LoVo (cell line): ENCODE data around the gene FUT9.
"Not testable (repeated sequence)": the region's sequence is repeated elsewhere in the genome, so short reads cannot be mapped to it uniquely, and the experiment has no call there.

Experiments used
- DNase-seq: peaks from one replicate; pipeline ENCODE4 v3.0.0-alpha.2; 2016; ENCODE audit warnings: low spot score

Gene FUT9

GRCh38 chr6:96186516-96187195 is 170.9 kb downstream of the FUT9 start:
- DNase-seq, result no peak

GRCh38 chr6:96194675-96195074 is 178.9 kb downstream of the FUT9 start:
- DNase-seq, result no peak

DNA sequence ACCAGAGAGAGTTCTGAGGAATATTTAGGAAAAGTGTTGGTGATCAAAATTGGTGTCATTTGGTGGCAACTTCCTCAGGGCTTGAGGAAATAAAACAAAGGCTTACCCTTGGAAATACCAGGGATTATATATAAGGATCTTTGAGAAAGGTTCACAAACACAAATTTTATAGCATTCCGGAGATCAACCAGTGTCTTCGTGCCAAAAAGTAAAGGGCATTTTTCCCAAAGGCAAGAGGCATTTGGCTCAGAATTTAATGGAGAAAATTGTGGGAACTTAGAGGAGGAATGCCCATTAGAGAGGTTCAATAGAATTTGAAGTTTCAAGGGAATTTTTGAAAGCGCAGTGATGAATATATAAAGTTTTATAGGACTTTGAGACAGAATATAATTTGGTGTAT is 179.5 kb downstream of the FUT9 start:
- DNase-seq, result no peak

- DNase-seq, result no peak
Observed at GRCh38 chr6:96196633-96197032, 180.9 kb downstream of the FUT9 start.

GRCh38 chr6:96197241-96197640 is 181.5 kb downstream of the FUT9 start:
- DNase-seq, result no peak

- DNase-seq, result no peak
Observed at GRCh38 chr6:96202571-96202970, 186.8 kb downstream of the FUT9 start.

- DNase-seq, result no peak
Observed at GRCh38 chr6:96211341-96211740, 195.6 kb downstream of the FUT9 start.

GRCh38 chr6:96212066-96212465 is 196.3 kb downstream of the FUT9 start:
- DNase-seq, result no peak

GRCh38 chr6:96213784-96214183 is 198.0 kb downstream of the FUT9 start:
- no peak for DNase-seq

DNA sequence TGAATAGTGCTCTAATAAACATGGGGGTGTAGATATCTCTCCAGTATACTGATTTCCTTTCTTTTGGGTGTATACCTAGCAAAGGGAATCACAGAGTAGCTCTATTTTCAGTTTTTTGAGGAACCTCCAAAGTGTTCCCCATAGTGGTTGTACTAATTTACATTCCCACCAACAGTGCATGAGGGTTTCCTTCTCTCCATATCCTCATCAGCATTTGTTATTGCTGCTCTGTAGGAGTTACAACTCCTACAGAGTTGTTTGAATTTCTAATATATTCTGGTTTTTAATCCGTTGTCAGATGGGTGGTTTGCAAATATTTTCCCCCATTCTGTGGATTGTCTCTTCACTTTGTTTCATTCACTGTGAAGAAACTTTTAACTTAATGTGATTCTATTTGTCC is 207.9 kb downstream of the FUT9 start:
- no peak for DNase-seq

DNA sequence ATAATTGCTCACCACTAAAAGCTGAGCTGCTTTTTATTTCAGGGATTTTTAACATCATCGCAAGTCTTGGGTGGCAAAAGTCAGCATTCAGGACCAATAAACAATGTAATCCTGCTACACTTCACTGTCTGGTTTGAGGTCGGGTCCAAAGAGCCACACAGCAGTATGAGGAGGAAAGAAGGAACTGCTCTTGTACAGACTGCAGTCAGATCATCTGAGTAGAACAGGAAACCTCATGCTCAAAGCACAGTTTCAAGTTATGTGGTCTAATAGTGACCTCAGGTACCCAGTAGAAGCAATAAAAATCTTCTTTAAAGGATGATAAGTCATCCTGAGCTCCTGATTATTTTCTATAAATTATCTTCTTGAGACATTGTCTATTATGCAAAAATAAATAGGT is 211.4 kb downstream of the FUT9 start:
- DNase-seq, result no peak

DNA sequence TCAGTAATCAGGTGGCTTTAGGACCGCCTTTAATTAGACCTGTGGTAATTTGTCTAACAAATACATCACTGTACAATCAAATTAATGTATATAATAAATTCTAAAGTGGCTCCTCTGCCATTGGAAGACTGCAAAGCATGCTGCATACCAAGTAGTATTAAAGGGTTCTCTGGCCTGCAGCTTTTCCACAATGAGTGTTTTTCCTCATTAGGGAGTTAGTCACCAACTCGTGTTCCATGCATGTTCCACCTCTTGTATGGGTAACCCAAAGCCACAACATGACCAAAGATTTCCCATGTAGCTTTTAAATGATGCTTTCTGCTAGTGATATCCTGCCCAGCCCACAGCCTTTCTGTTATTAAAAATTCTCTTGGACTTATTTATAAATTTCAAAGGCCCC is 218.7 kb downstream of the FUT9 start:
- no peak for DNase-seq

DNA sequence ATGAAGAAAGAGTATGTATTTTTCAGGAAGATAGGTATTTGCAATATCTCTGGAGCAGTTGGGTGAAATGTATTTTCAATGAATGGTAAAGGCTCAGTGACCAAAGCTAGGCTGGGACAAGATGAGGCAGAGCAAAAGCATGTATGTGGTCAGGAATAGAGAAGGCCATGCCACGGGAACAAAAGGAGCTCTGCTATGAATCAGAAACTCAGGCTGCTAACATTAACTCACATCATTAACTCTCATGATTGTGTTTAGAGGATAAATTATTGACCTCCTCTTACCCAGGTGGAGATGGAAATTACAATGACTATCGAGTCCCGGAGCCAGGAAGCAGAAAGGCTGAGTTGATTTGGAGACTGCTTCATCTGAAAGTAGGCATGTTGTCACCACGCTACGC is 220.2 kb downstream of the FUT9 start:
- no peak for DNase-seq

GRCh38 chr6:96236471-96236870 is 220.7 kb downstream of the FUT9 start:
- no peak for DNase-seq

- DNase-seq, result no peak
Observed at GRCh38 chr6:96237638-96238347, 222.0 kb downstream of the FUT9 start.

DNA sequence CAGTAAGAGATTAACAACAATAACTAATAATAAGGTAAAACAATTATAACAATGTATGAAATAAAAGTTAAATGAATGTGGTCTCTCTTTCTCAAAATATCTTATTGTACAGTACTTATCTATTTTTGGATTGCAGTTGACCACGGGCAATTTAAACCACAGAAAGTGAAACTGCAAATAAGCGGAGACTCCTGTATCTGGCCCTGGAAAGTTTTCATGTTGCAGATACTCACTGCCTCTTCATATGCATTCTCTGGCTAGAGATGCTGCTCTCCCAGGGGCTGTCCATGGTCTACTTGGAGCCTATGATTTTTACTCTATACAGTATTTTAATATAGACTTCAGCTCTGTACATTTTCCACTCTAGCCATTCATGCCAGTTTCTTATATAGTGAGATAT is 230.8 kb downstream of the FUT9 start:
- no peak for DNase-seq

- no peak for DNase-seq
Observed at GRCh38 chr6:96249755-96250154, 234.0 kb downstream of the FUT9 start.

DNA sequence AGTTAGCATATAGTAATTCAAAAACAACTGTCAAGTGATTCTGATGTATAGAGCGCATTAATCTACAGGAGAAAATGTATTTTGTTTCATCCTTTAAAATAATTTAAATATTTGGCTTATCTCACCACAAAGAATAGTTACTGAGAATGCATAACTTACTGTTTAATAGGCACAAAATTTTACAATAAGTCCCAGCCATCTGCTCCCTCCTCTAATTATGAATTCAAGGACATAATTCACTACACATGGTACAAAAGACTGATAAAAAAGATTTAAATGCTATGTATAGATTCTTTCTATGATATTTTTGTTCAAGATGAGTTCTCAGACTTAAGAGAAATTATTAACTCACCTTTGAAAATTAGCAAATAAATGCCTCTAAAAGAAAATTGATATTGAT is 242.0 kb downstream of the FUT9 start:
- no peak for DNase-seq

DNA sequence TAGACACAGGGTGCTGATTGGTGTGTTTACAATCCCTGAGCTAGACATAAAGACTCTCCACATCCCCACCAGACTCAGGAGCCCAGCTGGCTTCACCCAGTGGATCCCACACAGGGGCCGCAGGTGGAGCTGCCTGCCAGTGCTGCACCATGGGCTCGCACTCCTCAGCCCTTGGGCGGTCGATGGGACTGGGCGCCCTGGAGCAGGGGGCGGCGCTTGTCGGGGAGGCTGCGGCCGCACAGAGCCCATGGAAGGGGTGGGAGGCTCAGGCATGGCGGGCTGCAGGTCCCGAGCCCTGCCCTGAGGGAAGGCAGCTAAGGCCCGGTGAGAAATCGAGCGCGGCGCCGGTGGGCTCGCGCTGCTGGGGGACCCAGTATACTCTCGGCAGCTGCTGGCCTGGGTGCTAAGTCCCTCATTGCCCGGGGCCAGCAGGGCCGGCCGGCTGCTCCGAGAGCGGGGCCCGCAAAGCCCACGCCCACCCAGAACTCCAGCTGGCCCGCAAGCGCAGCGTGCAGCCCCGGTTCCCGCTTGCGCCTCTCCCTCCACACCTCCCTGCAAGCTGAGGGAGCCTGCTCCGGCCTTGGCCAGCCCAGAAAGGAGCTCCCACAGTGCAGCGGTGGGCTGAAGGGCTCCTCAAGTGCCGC is 245.1 kb downstream of the FUT9 start:
- DNase-seq, result not testable (repeated sequence)
